Thoracic aorta (tissue), 2 donors: ENCODE results near the gene COMMD6. TPM values are rescaled to one million over a fixed set of nuclear protein-coding genes. Genes with fewer than 3 reads are reported as not detected.

Experiments
- ATAC-seq: fragments of 150-250 bp; one replicate; pipeline ENCODE4 v1.8.0; 2017; ENCODE audit warnings: low read depth; ENCODE audit not compliant: insufficient number of reproducible peaks, low FRiP score
- DNase-seq: peaks from one replicate; pipeline ENCODE4 v3.0.0-alpha.2; 2020; ENCODE audit warnings: low spot score
- H3K27ac ChIP-seq, 2 donors: fragments of 200-600 bp; sonication (generic); 1 replicate in 1 of 2; 2 replicates in 1 of 2; pipeline ENCODE4 v1.5.1; 2016; ENCODE audit warnings: mild to moderate bottlenecking in 2 of 2, moderate library complexity in 2 of 2
- H3K27me3 ChIP-seq: fragments of 200-600 bp; sonication (generic); replicated peaks from 2 replicates; pipeline ENCODE4 v1.6.0; 2016; ENCODE audit warnings: mild to moderate bottlenecking; ENCODE audit not compliant: insufficient read depth
- H3K36me3 ChIP-seq: fragments of 200-600 bp; sonication (generic); one replicate; pipeline ENCODE4 v1.5.1; 2016
- H3K4me1 ChIP-seq, 2 donors: fragments of 200-600 bp; sonication (generic); 1 replicate in 1 of 2; 2 replicates in 1 of 2; pipeline versions ENCODE4 v1.5.1 to v1.6.0; 2016; ENCODE audit warnings: low read depth in 2 of 2, mild to moderate bottlenecking in 1 of 2; ENCODE audit not compliant: control insufficient read depth in 1 of 2
- H3K4me3 ChIP-seq: fragments of 200-600 bp; sonication (generic); 2 replicates; pipeline ENCODE4 v1.5.1; 2016; ENCODE audit warnings: mild to moderate bottlenecking
- H3K9me3 ChIP-seq: fragments of 200-600 bp; sonication (generic); 2 replicates; pipeline ENCODE4 v1.5.1; 2016
- CTCF ChIP-seq: fragments of 200-600 bp; sonication (generic); IDR thresholded peaks from one replicate; pipeline ENCODE4 v1.5.1; 2019; ENCODE audit warnings: antibody characterized with exemption
- total RNA-seq, 2 donors: library from RNA; depleted of rRNA; stranded (reverse); fragments of >200 nt; gene quantifications; one replicate each; pipeline versions ENCODE4 v1.1.0 to v1.2.3, GENCODE V29; 2016

COMMD6 gene
- total RNA-seq, 2 donors from 2014 or later, result 78.8 to 81.8 TPM

DNA sequence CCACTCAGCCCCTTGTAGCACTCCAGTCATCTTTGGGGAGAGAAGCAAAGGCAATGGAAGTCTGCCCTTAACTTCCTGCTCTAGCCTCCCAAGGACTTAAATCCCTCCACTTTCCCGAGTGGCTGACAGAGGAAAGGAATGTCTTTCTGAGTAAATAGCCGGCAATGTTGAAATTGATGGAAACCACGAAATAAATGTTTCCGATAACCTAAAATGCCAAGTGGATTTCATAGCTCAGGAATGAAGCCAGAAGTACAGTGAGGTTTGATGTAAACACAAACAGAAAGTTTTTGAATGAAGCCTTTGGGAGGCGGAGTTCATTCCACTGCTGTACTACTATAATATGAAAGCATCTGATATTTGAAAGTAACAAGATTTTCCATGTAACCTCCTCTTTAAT, 41.7 kb downstream of the COMMD6 start:
- H3K9me3 ChIP-seq, result no peaks in the 10 kb centered on the region
- no peaks in the 10 kb centered on the region for H3K27me3 ChIP-seq
- no peaks in the 10 kb centered on the region for H3K4me1 ChIP-seq
- H3K27ac ChIP-seq, result no peak overlapping the region
- no peak for TF ChIP-seq CTCF
- no peak for ATAC-seq
- no peaks in the 10 kb centered on the region for H3K36me3 ChIP-seq
- no peak for DNase-seq
- no peak overlapping the region for H3K4me3 ChIP-seq

- H3K36me3 ChIP-seq, result no peaks in the 10 kb centered on the region
Observed at GRCh38 chr13:75494491-75494890, 43.1 kb downstream of the COMMD6 start.

GRCh38 chr13:75493156-75493555, 44.5 kb downstream of the COMMD6 start:
- no peak overlapping the region for H3K27ac ChIP-seq
- ATAC-seq (no peak), DNase-seq (no peak)
- no peaks in the 10 kb centered on the region for H3K9me3 ChIP-seq
- H3K36me3 ChIP-seq, result no peaks in the 10 kb centered on the region
- no peak overlapping the region for H3K4me3 ChIP-seq
- no peak for TF ChIP-seq CTCF
- no peaks in the 10 kb centered on the region for H3K27me3 ChIP-seq
- H3K4me1 ChIP-seq, result no peaks in the 10 kb centered on the region

More at GRCh38 chr13:75494491-75494890, 43.1 kb downstream of the COMMD6 start:
- Histone ChIP-seq H3K4me1 (no peaks in the 10 kb centered on the region), H3K27ac (no peak overlapping the region), H3K27me3 (no peaks in the 10 kb centered on the region), H3K4me3 (no peak overlapping the region), H3K9me3 (no peaks in the 10 kb centered on the region)
- no peak for ATAC-seq
- no peak for TF ChIP-seq CTCF
- DNase-seq, result no peak

GRCh38 chr13:75492389-75492788, 45.3 kb downstream of the COMMD6 start:
- no peak overlapping the region for H3K4me3 ChIP-seq
- H3K9me3 ChIP-seq, result no peaks in the 10 kb centered on the region
- H3K4me1 ChIP-seq, result no peaks in the 10 kb centered on the region
- ATAC-seq, result no peak
- H3K36me3 ChIP-seq, result no peaks in the 10 kb centered on the region
- no peak overlapping the region for H3K27ac ChIP-seq
- TF ChIP-seq CTCF, result no peak
- no peaks in the 10 kb centered on the region for H3K27me3 ChIP-seq
- no peak for DNase-seq

GRCh38 chr13:75491376-75491775, 46.3 kb downstream of the COMMD6 start:
- ATAC-seq (no peak), DNase-seq (no peak)
- H3K36me3 ChIP-seq, result no peaks in the 10 kb centered on the region
- H3K9me3 ChIP-seq, result no peaks in the 10 kb centered on the region
- H3K27ac ChIP-seq, result no peak overlapping the region
- no peak for TF ChIP-seq CTCF
- no peaks in the 10 kb centered on the region for H3K4me1 ChIP-seq
- H3K27me3 ChIP-seq, result no peaks in the 10 kb centered on the region
- H3K4me3 ChIP-seq, result no peak overlapping the region
